ENCODE data around the gene SPATA6L. TPM values are rescaled to one million over a fixed set of nuclear protein-coding genes. Genes with fewer than 3 reads are reported as not detected.

Gene SPATA6L
- total RNA-seq, 2 experiments from 2014 or later: 0.21 to 0.30 TPM

- H3K27me3 Mint-ChIP-seq: no peaks in the 10 kb centered on the region
- ATAC-seq (peak; percentile 17), DNase-seq (no peak)
- no peaks in the 10 kb centered on the region for H3K9me3 Mint-ChIP-seq (ENCODE audit: low read depth)
- peaks cover 46% of the 10 kb centered on the region for H3K4me1 Mint-ChIP-seq
- intact Hi-C loops (cut with DNase I, micrococcal nuclease): loop anchor here in 1 of 2 experiments (5.0 kb wide), 1 partner anchor 252 kb away; no protein-coding TSS in a partner anchor
- ChIA-PET POLR2A (interaction anchor here (0.7 kb wide), 1 partner anchor 21 kb away, joined by 4 read pairs; no protein-coding TSS in a partner anchor), CTCF (interaction anchor here (0.9 kb wide), 1 partner anchor 24 kb away, joined by 3 read pairs; the partner anchor contains the start of gene SPATA6L)
- H3K36me3 Mint-ChIP-seq (ENCODE audit: low read depth): peaks cover 33% of the 10 kb centered on the region
- H3K27ac Mint-ChIP-seq: peak overlapping the region; percentile 67
- no peak overlapping the region for H3K4me3 Mint-ChIP-seq
Measured at GRCh38 chr9:4690144-4690543, 23.9 kb upstream of the SPATA6L start.

GRCh38 chr9:4689687-4690104, 23.4 kb upstream of the SPATA6L start:
- DNase-seq (peak; percentile 43), ATAC-seq (peak; percentile 83)
- CTCF ChIA-PET: interaction anchor here (0.9 kb wide), 1 partner anchor 24 kb away, joined by 3 read pairs; the partner anchor contains the start of gene SPATA6L
- Mint-ChIP-seq H3K27ac (peak overlapping the region; percentile 67), H3K4me1 (peaks cover 50% of the 10 kb centered on the region), H3K4me3 (no peak overlapping the region), H3K27me3 (no peaks in the 10 kb centered on the region), H3K9me3 (ENCODE audit: low read depth) (no peaks in the 10 kb centered on the region), H3K36me3 (ENCODE audit: low read depth) (peaks cover 35% of the 10 kb centered on the region)
- POLR2A ChIA-PET: interaction anchor here (0.7 kb wide), 1 partner anchor 21 kb away, joined by 4 read pairs; no protein-coding TSS in a partner anchor
- intact Hi-C loops (cut with DNase I, micrococcal nuclease): loop anchor here (1.0 to 5.0 kb wide), 2 partner anchors 10 to 253 kb away; partner anchors contain the start of gene CDC37L1 (in 2 of the 2)

- ChIA-PET POLR2A (interaction anchor here (0.6 kb wide), 1 partner anchor 176 kb away, joined by 4 read pairs; no protein-coding TSS in a partner anchor), CTCF (interaction anchor here (0.8 kb wide), 1 partner anchor 74 kb away, joined by 3 read pairs; no protein-coding TSS in a partner anchor)
- Mint-ChIP-seq H3K27ac (no peak overlapping the region), H3K9me3 (ENCODE audit: low read depth) (no peaks in the 10 kb centered on the region), H3K4me1 (peaks cover 55% of the 10 kb centered on the region), H3K4me3 (no peak overlapping the region), H3K27me3 (no peaks in the 10 kb centered on the region), H3K36me3 (ENCODE audit: low read depth) (peaks cover 35% of the 10 kb centered on the region)
- no peak for DNase-seq
- ATAC-seq: no peak
- intact Hi-C loops (cut with DNase I, micrococcal nuclease): loop anchor here (1.0 kb wide), 1 partner anchor 10 kb away; the partner anchor contains the start of gene CDC37L1 (in 2 of the 2)
Measured at GRCh38 chr9:4689021-4689420, 22.7 kb upstream of the SPATA6L start.

GRCh38 chr9:4686584-4686983, 20.3 kb upstream of the SPATA6L start:
- DNase-seq (no peak), ATAC-seq (no peak)
- Mint-ChIP-seq H3K27ac (no peak overlapping the region), H3K36me3 (ENCODE audit: low read depth) (peaks cover 38% of the 10 kb centered on the region), H3K9me3 (ENCODE audit: low read depth) (no peaks in the 10 kb centered on the region), H3K27me3 (no peaks in the 10 kb centered on the region), H3K4me1 (peaks cover 56% of the 10 kb centered on the region), H3K4me3 (no peak overlapping the region)
- ChIA-PET CTCF (no interaction called here), POLR2A (no interaction called here)
- intact Hi-C loops (cut with DNase I, micrococcal nuclease): no loop called here

- ATAC-seq (peak; percentile 33), DNase-seq (no peak)
- no peak overlapping the region for H3K27ac Mint-ChIP-seq
- intact Hi-C loops (cut with DNase I, micrococcal nuclease): no loop called here
- CTCF ChIA-PET: interaction anchor here (0.5 kb wide), 1 partner anchor 41 kb away, joined by 3 read pairs; no protein-coding TSS in a partner anchor
- no peak overlapping the region for H3K4me3 Mint-ChIP-seq
- peaks cover 34% of the 10 kb centered on the region for H3K36me3 Mint-ChIP-seq (ENCODE audit: low read depth)
- H3K4me1 Mint-ChIP-seq: peaks cover 52% of the 10 kb centered on the region
- H3K9me3 Mint-ChIP-seq (ENCODE audit: low read depth): no peaks in the 10 kb centered on the region
- H3K27me3 Mint-ChIP-seq: no peaks in the 10 kb centered on the region
- POLR2A ChIA-PET: no interaction called here
Measured at GRCh38 chr9:4686112-4686511, 19.8 kb upstream of the SPATA6L start.

GRCh38 chr9:4684820-4685219, 18.5 kb upstream of the SPATA6L start:
- intact Hi-C loops (cut with DNase I, micrococcal nuclease): loop anchor here in 1 of 2 experiments (5.0 kb wide), 1 partner anchor 752 kb away; the partner anchor contains the start of gene PLGRKT
- POLR2A ChIA-PET: no interaction called here

GRCh38 chr9:4680750-4681149, 14.5 kb upstream of the SPATA6L start:
- no peak for DNase-seq
- Mint-ChIP-seq H3K27ac (no peak overlapping the region), H3K4me1 (peaks cover 20% of the 10 kb centered on the region), H3K36me3 (ENCODE audit: low read depth) (peaks cover 17% of the 10 kb centered on the region), H3K27me3 (no peaks in the 10 kb centered on the region), H3K9me3 (ENCODE audit: low read depth) (no peaks in the 10 kb centered on the region), H3K4me3 (no peak overlapping the region)
- POLR2A ChIA-PET: interaction anchor here (0.6 to 0.8 kb wide), 2 partner anchors 20 to 60 kb away, joined by 3 to 7 read pairs; no protein-coding TSS in a partner anchor
- ATAC-seq: no peak
- intact Hi-C loops (cut with DNase I, micrococcal nuclease): loop anchor here in 1 of 2 experiments (5.0 kb wide), 1 partner anchor 757 kb away; the partner anchor contains the start of gene PLGRKT
- CTCF ChIA-PET: interaction anchor here (1.0 to 1.4 kb wide), 4 partner anchors 15 to 61 kb away, joined by 3 to 5 read pairs (median 4); partner anchors contain the start of gene AK3

More at GRCh38 chr9:4684820-4685219, 18.5 kb upstream of the SPATA6L start:
- ATAC-seq: no peak
- no peak for DNase-seq
- Mint-ChIP-seq H3K9me3 (ENCODE audit: low read depth) (no peaks in the 10 kb centered on the region), H3K27me3 (no peaks in the 10 kb centered on the region), H3K4me3 (no peak overlapping the region), H3K36me3 (ENCODE audit: low read depth) (peaks cover 24% of the 10 kb centered on the region), H3K4me1 (peaks cover 39% of the 10 kb centered on the region), H3K27ac (no peak overlapping the region)
- CTCF ChIA-PET: interaction anchor here (1.4 kb wide), 1 partner anchor 44 kb away, joined by 3 read pairs; no protein-coding TSS in a partner anchor

- no peaks in the 10 kb centered on the region for H3K27me3 Mint-ChIP-seq
- no peak overlapping the region for H3K4me3 Mint-ChIP-seq
- no peaks in the 10 kb centered on the region for H3K9me3 Mint-ChIP-seq (ENCODE audit: low read depth)
- ATAC-seq: no peak
- ChIA-PET POLR2A (interaction anchor here (0.6 kb wide), 1 partner anchor 19 kb away, joined by 7 read pairs; no protein-coding TSS in a partner anchor), CTCF (interaction anchor here (1.1 to 1.4 kb wide), 3 partner anchors 16 to 76 kb away, joined by 3 read pairs; no protein-coding TSS in a partner anchor)
- peaks cover 14% of the 10 kb centered on the region for H3K36me3 Mint-ChIP-seq (ENCODE audit: low read depth)
- DNase-seq: no peak
- intact Hi-C loops (cut with DNase I, micrococcal nuclease): loop anchor here in 1 of 2 experiments (5.0 kb wide), 1 partner anchor 757 kb away; the partner anchor contains the start of gene PLGRKT
- H3K27ac Mint-ChIP-seq: no peak overlapping the region
- peaks cover 16% of the 10 kb centered on the region for H3K4me1 Mint-ChIP-seq
Measured at GRCh38 chr9:4680173-4680525, 13.9 kb upstream of the SPATA6L start.

GRCh38 chr9:4679268-4680172, 13.2 kb upstream of the SPATA6L start, which contains the start of gene CDC37L1:
TSS of gene CDC37L1 (plus strand) at chr9:4679569. CDS start at chr9:4679768, 199 bp downstream.
- ChIA-PET CTCF (interaction anchor here (0.6 to 1.4 kb wide), 5 partner anchors 23 to 364 kb away, joined by 3 read pairs; partner anchors contain the start of gene AK3), POLR2A (interaction anchor here (1.0 kb wide), 2 partner anchors 62 to 114 kb away, joined by 3 read pairs; partner anchors contain the start of gene AK3)
- H3K4me3 Mint-ChIP-seq: no peak within 1 kb of the TSS
- peaks cover 11% of the 10 kb centered on the region for H3K4me1 Mint-ChIP-seq
- intact Hi-C loops (cut with DNase I, micrococcal nuclease): loop anchor here (1.0 to 10.0 kb wide), 17 partner anchors 10 to 1735 kb away; partner anchors contain the start of genes CD274 (in 2 of the 2), PLPP6 (in 2 of the 2), RCL1 (in 2 of the 2) and RFX3 (in 2 of the 2)
- peaks cover 9% of the 10 kb centered on the region for H3K36me3 Mint-ChIP-seq (ENCODE audit: low read depth)
- DNase-seq (peak; percentile 99), ATAC-seq (peak; percentile 95)
- no peaks in the 10 kb centered on the region for H3K27me3 Mint-ChIP-seq
- no peaks in the 10 kb centered on the region for H3K9me3 Mint-ChIP-seq (ENCODE audit: low read depth)
- no peak within 1 kb of the TSS for H3K27ac Mint-ChIP-seq

GRCh38 chr9:4678679-4679267, 12.5 kb upstream of the SPATA6L start:
- ChIA-PET POLR2A (interaction anchor here (1.0 kb wide), 2 partner anchors 62 to 115 kb away, joined by 3 read pairs; partner anchors contain the start of gene AK3), CTCF (interaction anchor here (1.0 to 1.4 kb wide), 4 partner anchors 13 to 74 kb away, joined by 3 to 6 read pairs (median 3); partner anchors contain the start of genes AK3 and SPATA6L)
- Mint-ChIP-seq H3K27me3 (no peaks in the 10 kb centered on the region), H3K36me3 (ENCODE audit: low read depth) (peaks cover 6% of the 10 kb centered on the region), H3K4me1 (peaks cover 7% of the 10 kb centered on the region), H3K27ac (no peak overlapping the region), H3K4me3 (no peak overlapping the region), H3K9me3 (ENCODE audit: low read depth) (no peaks in the 10 kb centered on the region)
- no peak for DNase-seq
- intact Hi-C loops (cut with DNase I, micrococcal nuclease): loop anchor here (1.0 to 10.0 kb wide), 16 partner anchors 11 to 1736 kb away; partner anchors contain the start of genes CD274 (in 2 of the 2), PLPP6 (in 2 of the 2), RCL1 (in 2 of the 2) and RFX3 (in 2 of the 2)
- peak; percentile 20 for ATAC-seq
